IMR-90 (cell line): ENCODE measurements around the gene SLAMF8.

Experiments used
- CEBPB ChIP-seq: IDR thresholded peaks from 2 replicates; pipeline ENCODE4 v1.6.1; 2012; ENCODE audit warnings: low read depth, low read length, improper control_type of control experiment
- CTCF ChIP-seq: conservative IDR thresholded peaks from 2 replicates; pipeline ENCODE4 v1.5.1; 2012; ENCODE audit warnings: mild to moderate bottlenecking, low read depth, low read length, improper control_type of control experiment
- FOS ChIP-seq: fragments of 150-350 bp; IDR thresholded peaks from 2 replicates; pipeline ENCODE4 v1.6.1; 2016; ENCODE audit warnings: low read depth, low read length
- MAFK ChIP-seq: IDR thresholded peaks from 2 replicates; pipeline ENCODE4 v1.6.1; 2012; ENCODE audit warnings: low read depth, low read length, improper control_type of control experiment
- MAZ ChIP-seq: IDR thresholded peaks from 2 replicates; pipeline ENCODE4 v1.6.1; 2012; ENCODE audit warnings: low read depth, mild to moderate bottlenecking, low read length, improper control_type of control experiment, moderate library complexity, borderline replicate concordance
- MXI1 ChIP-seq: IDR thresholded peaks from 2 replicates; pipeline ENCODE4 v1.6.1; 2012; ENCODE audit warnings: low read depth, mild to moderate bottlenecking, low read length, moderate library complexity, borderline replicate concordance
- NFE2L2 ChIP-seq: fragments of 150-350 bp; IDR thresholded peaks from 2 replicates; pipeline ENCODE4 v1.6.1; 2016; ENCODE audit warnings: low read depth, mild to moderate bottlenecking, low read length
- POLR2A ChIP-seq: IDR thresholded peaks from 2 replicates; pipeline ENCODE4 v1.6.1; 2012; ENCODE audit warnings: mild to moderate bottlenecking, low read depth, low read length
- RAD21 ChIP-seq: IDR thresholded peaks from 2 replicates; pipeline ENCODE4 v1.6.1; 2012; ENCODE audit warnings: low read length, improper control_type of control experiment
- RCOR1 ChIP-seq: IDR thresholded peaks from 2 replicates; pipeline ENCODE4 v1.6.1; 2012; ENCODE audit warnings: mild to moderate bottlenecking, low read length, improper control_type of control experiment; ENCODE audit not compliant: insufficient replicate concordance
- RFX5 ChIP-seq: IDR thresholded peaks from 2 replicates; pipeline ENCODE4 v1.8.0; 2012; ENCODE audit warnings: low read depth, mild to moderate bottlenecking, low read length, moderate library complexity
- SMC3 ChIP-seq: fragments of 150-350 bp; IDR thresholded peaks from 2 replicates; pipeline ENCODE4 v1.6.1; 2016; ENCODE audit warnings: low read depth, mild to moderate bottlenecking, antibody characterized with exemption, low read length, moderate library complexity
- USF2 ChIP-seq: fragments of 150-350 bp; IDR thresholded peaks from 2 replicates; pipeline ENCODE4 v1.6.1; 2017; ENCODE audit warnings: mild to moderate bottlenecking, antibody characterized with exemption, low read length, low read depth

- TF ChIP-seq NFE2L2: no peak
- TF ChIP-seq USF2: no peak
- TF ChIP-seq SMC3: no peak
- TF ChIP-seq CTCF: no peak
- TF ChIP-seq RAD21: no peak
- no peak for TF ChIP-seq POLR2A
- TF ChIP-seq MAZ: no peak
- no peak for TF ChIP-seq RFX5
- no peak for TF ChIP-seq MXI1
- TF ChIP-seq MAFK: no peak
- no peak for TF ChIP-seq CEBPB
- TF ChIP-seq RCOR1: no peak
- no peak for TF ChIP-seq FOS
Observed at GRCh38 chr1:159827102-159827490, 423 bp downstream of the SLAMF8 start.
